Measurements from ENCODE around the gene KCNQ5. TPM values are rescaled to one million over a fixed set of nuclear protein-coding genes. Genes with fewer than 3 reads are reported as not detected.
"Not testable (repeated sequence)": the region's sequence is repeated elsewhere in the genome, so short reads cannot be mapped to it uniquely, and the experiment has no call there.

The KCNQ5 gene
- polyA plus RNA-seq, 1 donor (not counting 4 experiments of a cell fraction or from before 2014, with no cell fraction given), result 3.4 TPM

- Histone ChIP-seq H3K4me2 (ENCODE audit: control insufficient read depth, extremely low read depth, insufficient read depth, low read depth, low read length) (no peak overlapping the region), H3K27ac (ENCODE audit: control insufficient read depth, insufficient read depth, low read length) (no peak overlapping the region), H3K9me3 (ENCODE audit: control insufficient read depth, low read depth, low read length) (no peaks in the 10 kb centered on the region), H3K4me3 (ENCODE audit: control insufficient read depth in 2 of 3, extremely low read depth in 1 of 3, insufficient read depth in 2 of 3, low read depth in 1 of 3, low read length in 3 of 3) (no peak overlapping the region), H3K9me1 (ENCODE audit: control insufficient read depth, extremely low read depth, insufficient read depth, low read length) (no peaks in the 10 kb centered on the region), H3K36me3 (ENCODE audit: control insufficient read depth in 2 of 2, extremely low read depth in 1 of 2, insufficient read depth in 2 of 2, low read length in 2 of 2) (no peaks in the 10 kb centered on the region), H3K27me3 (ENCODE audit: control insufficient read depth, extremely low read depth, insufficient read depth, low read length) (no peaks in the 10 kb centered on the region), H2AFZ (ENCODE audit: control insufficient read depth, low read length) (no peak overlapping the region), H3K4me1 (ENCODE audit: control insufficient read depth, extremely low read depth, insufficient read depth, low read length) (no peaks in the 10 kb centered on the region), H3K79me2 (ENCODE audit: control insufficient read depth, insufficient read depth, low read length) (no peaks in the 10 kb centered on the region), H3K9ac (ENCODE audit: control insufficient read depth, extremely low read depth, insufficient read depth, low read length) (no peak overlapping the region), H4K20me1 (ENCODE audit: control insufficient read depth, extremely low read depth, insufficient read depth, low read length) (no peaks in the 10 kb centered on the region)
- FAIRE-seq (no peak), DNase-seq (ENCODE audit: low read depth, low spot score) (no peak)
- dilution Hi-C loops (cut with MboI; ENCODE audit: extremely low pct_ligation_motif_present, low sequenced_read_pairs), result no loop called here
- TF ChIP-seq EZH2 (IDR thresholded peaks at IDR 0.05; ENCODE audit: low read length), result no peak
- TF ChIP-seq CTCF (optimal IDR thresholded peaks at IDR 0.05 in 1 of 3, IDR thresholded peaks at IDR 0.05 in 1 of 3, conservative IDR thresholded peaks at IDR 0.05 in 1 of 3; ENCODE audit: extremely low read depth in 1 of 3, insufficient read depth in 2 of 3, low read length in 3 of 3), result no peak
Observed at GRCh38 chr6:72894091-72894490, 272.2 kb downstream of the KCNQ5 start.

- H4K20me1 ChIP-seq (ENCODE audit: control insufficient read depth, extremely low read depth, insufficient read depth, low read length); DNase-seq (ENCODE audit: low read depth, low spot score); H3K27ac ChIP-seq (ENCODE audit: control insufficient read depth, insufficient read depth, low read length); H3K4me2 ChIP-seq (ENCODE audit: control insufficient read depth, extremely low read depth, insufficient read depth, low read depth, low read length); H3K79me2 ChIP-seq (ENCODE audit: control insufficient read depth, insufficient read depth, low read length); dilution Hi-C loops (cut with MboI; ENCODE audit: extremely low pct_ligation_motif_present, low sequenced_read_pairs); H3K9me3 ChIP-seq (ENCODE audit: control insufficient read depth, low read depth, low read length); H3K9ac ChIP-seq (ENCODE audit: control insufficient read depth, extremely low read depth, insufficient read depth, low read length); H3K36me3 ChIP-seq (ENCODE audit: control insufficient read depth in 2 of 2, extremely low read depth in 1 of 2, insufficient read depth in 2 of 2, low read length in 2 of 2); FAIRE-seq; H3K9me1 ChIP-seq (ENCODE audit: control insufficient read depth, extremely low read depth, insufficient read depth, low read length); H3K4me3 ChIP-seq (ENCODE audit: control insufficient read depth in 2 of 3, extremely low read depth in 1 of 3, insufficient read depth in 2 of 3, low read depth in 1 of 3, low read length in 3 of 3); H3K4me1 ChIP-seq (ENCODE audit: control insufficient read depth, extremely low read depth, insufficient read depth, low read length); H3K27me3 ChIP-seq (ENCODE audit: control insufficient read depth, extremely low read depth, insufficient read depth, low read length); H2AFZ ChIP-seq (ENCODE audit: control insufficient read depth, low read length): not testable (repeated sequence)
Observed at GRCh38 chr6:72898313-72898712, 276.4 kb downstream of the KCNQ5 start.

- no peaks in the 10 kb centered on the region for H3K36me3 ChIP-seq (ENCODE audit: control insufficient read depth in 2 of 2, extremely low read depth in 1 of 2, insufficient read depth in 2 of 2, low read length in 2 of 2)
- H3K27me3 ChIP-seq (ENCODE audit: control insufficient read depth, extremely low read depth, insufficient read depth, low read length), result no peaks in the 10 kb centered on the region
- dilution Hi-C loops (cut with MboI; ENCODE audit: extremely low pct_ligation_motif_present, low sequenced_read_pairs), result no loop called here
- no peak overlapping the region for H3K27ac ChIP-seq (ENCODE audit: control insufficient read depth, insufficient read depth, low read length)
- no peak overlapping the region for H3K9ac ChIP-seq (ENCODE audit: control insufficient read depth, extremely low read depth, insufficient read depth, low read length)
- no peak overlapping the region for H3K4me2 ChIP-seq (ENCODE audit: control insufficient read depth, extremely low read depth, insufficient read depth, low read depth, low read length)
- H3K4me3 ChIP-seq (ENCODE audit: control insufficient read depth in 2 of 3, extremely low read depth in 1 of 3, insufficient read depth in 2 of 3, low read depth in 1 of 3, low read length in 3 of 3), result no peak overlapping the region
- no peaks in the 10 kb centered on the region for H3K9me1 ChIP-seq (ENCODE audit: control insufficient read depth, extremely low read depth, insufficient read depth, low read length)
- H3K79me2 ChIP-seq (ENCODE audit: control insufficient read depth, insufficient read depth, low read length), result no peaks in the 10 kb centered on the region
- H2AFZ ChIP-seq (ENCODE audit: control insufficient read depth, low read length), result no peak overlapping the region
- H3K4me1 ChIP-seq (ENCODE audit: control insufficient read depth, extremely low read depth, insufficient read depth, low read length), result no peaks in the 10 kb centered on the region
- TF ChIP-seq EZH2 (IDR thresholded peaks at IDR 0.05; ENCODE audit: low read length) (no peak), CTCF (optimal IDR thresholded peaks at IDR 0.05 in 1 of 3, IDR thresholded peaks at IDR 0.05 in 1 of 3, conservative IDR thresholded peaks at IDR 0.05 in 1 of 3; ENCODE audit: extremely low read depth in 1 of 3, insufficient read depth in 2 of 3, low read length in 3 of 3) (no peak)
- no peak for FAIRE-seq
- no peak for DNase-seq (ENCODE audit: low read depth, low spot score)
- H4K20me1 ChIP-seq (ENCODE audit: control insufficient read depth, extremely low read depth, insufficient read depth, low read length), result no peaks in the 10 kb centered on the region
- H3K9me3 ChIP-seq (ENCODE audit: control insufficient read depth, low read depth, low read length), result no peaks in the 10 kb centered on the region
Observed at GRCh38 chr6:72905705-72906478, 284.0 kb downstream of the KCNQ5 start.

Data from keratinocyte (primary cell).